ENCODE results near the gene KLHL6. TPM values are rescaled to one million over a fixed set of nuclear protein-coding genes. Genes with fewer than 3 reads are reported as not detected.
A peak's percentile ranks its signal among the peaks of the same experiment; 100 is the strongest.

The KLHL6 gene
- polyA plus RNA-seq, 4 donors, result 0.22 to 2.0 (median 1.5) TPM

DNA sequence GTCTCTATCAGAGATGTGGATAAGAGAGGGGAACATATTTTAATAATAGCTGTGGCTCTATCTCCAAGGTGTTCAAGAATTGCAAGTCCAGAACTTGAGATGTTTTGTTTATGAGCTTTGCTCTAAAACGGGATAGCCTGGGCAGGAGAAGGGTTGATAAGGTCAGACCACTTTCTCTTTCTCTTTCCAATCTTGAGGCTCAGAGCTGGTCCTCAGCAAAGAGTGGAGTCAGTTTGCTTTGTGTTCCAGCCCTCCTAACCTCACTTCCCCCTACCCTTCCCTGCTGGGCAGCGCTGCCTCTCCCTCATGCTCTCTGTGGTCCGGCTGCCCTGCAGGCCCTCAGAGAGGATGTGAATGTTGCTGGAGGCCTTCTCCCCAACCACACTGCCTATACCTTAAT lies 13.8 kb downstream of the KLHL6 start:
- WGBS, 3 donors, result 39 to 47% (median 46%) methylated on average over 3 of the region's 3 CpGs
- H3K9me3 ChIP-seq (ENCODE audit: control insufficient read depth in 2 of 2, insufficient read depth in 1 of 2, low read depth in 1 of 2, low read length in 1 of 2), result no peaks in the 10 kb centered on the region
- FAIRE-seq (no peak), DNase-seq (peak; percentile 49 to 55)
- no peaks in the 10 kb centered on the region for H3K27me3 ChIP-seq (ENCODE audit: control insufficient read depth in 3 of 3, insufficient read depth in 3 of 3, low read length in 3 of 3)
- H3K4me3 ChIP-seq (ENCODE audit: low read depth in 1 of 3, low read length in 3 of 3), result no peak overlapping the region
- H3K36me3 ChIP-seq (ENCODE audit: control insufficient read depth in 3 of 3, insufficient read depth in 2 of 3, low read depth in 1 of 3, low read length in 3 of 3), result no peaks in the 10 kb centered on the region
- peaks cover 0 to 30% (median 2%) of the 10 kb centered on the region in 3 donors for H3K4me1 ChIP-seq (ENCODE audit: control insufficient read depth in 3 of 3, insufficient read depth in 2 of 3, low read depth in 1 of 3, low read length in 2 of 3)
- H3K27ac ChIP-seq (ENCODE audit: low read depth in 1 of 3, low read length in 2 of 3), result no peak overlapping the region

- H3K36me3 ChIP-seq (ENCODE audit: control insufficient read depth in 3 of 3, insufficient read depth in 2 of 3, low read depth in 1 of 3, low read length in 3 of 3), result no peaks in the 10 kb centered on the region
- H3K27me3 ChIP-seq (ENCODE audit: control insufficient read depth in 3 of 3, insufficient read depth in 3 of 3, low read length in 3 of 3), result no peaks in the 10 kb centered on the region
- H3K4me1 ChIP-seq (ENCODE audit: control insufficient read depth in 3 of 3, insufficient read depth in 2 of 3, low read depth in 1 of 3, low read length in 2 of 3), result peaks cover 0 to 32% (median 2%) of the 10 kb centered on the region in 3 donors
- no peak for DNase-seq
- no peak overlapping the region for H3K4me3 ChIP-seq (ENCODE audit: low read depth in 1 of 3, low read length in 3 of 3)
- no peak for FAIRE-seq
- H3K9me3 ChIP-seq (ENCODE audit: control insufficient read depth in 2 of 2, insufficient read depth in 1 of 2, low read depth in 1 of 2, low read length in 1 of 2), result no peaks in the 10 kb centered on the region
- H3K27ac ChIP-seq (ENCODE audit: low read depth in 1 of 3, low read length in 2 of 3), result peak overlapping the region in 1 of 3 donors; percentile 52
- WGBS, 3 donors, result 69 to 76% (median 75%) methylated on average over 6 of the region's 6 CpGs
These were observed 14.3 kb downstream of the KLHL6 start for GRCh38 chr3:183541235-183541655.

DNA sequence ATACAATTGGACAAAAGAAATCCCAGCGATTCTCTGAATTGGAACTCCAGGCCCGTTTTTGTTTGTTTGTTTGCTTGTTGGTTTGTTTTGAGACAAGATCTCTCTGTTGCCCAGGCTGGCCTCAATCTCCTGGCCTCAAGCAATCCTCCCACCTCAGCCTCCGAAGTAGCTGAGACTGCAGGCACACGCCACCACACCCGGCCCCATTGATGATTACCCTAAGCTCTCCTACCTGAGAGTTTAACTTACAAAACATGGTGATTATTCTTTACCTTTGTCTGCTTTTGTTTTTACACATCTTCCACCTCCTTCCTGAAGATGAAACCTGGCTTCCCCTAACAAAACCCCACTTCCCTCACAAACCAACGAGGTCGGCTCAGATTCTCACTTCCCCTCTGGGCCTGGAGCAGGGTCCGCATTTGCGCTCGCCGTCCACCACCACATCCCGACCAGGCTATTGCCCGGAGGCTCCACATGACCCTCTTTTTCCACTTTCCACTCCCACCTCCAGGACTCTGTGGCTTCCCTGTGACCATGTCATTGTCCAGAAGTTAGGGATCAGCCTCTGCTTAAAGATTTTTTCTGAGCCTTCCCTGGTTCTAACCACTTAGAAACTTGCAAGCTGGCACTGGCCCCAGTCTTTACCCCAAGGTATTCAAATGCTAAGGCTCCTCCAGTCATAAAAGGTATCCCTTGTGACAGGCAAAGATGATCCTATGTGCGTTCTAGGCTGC lies 14.8 kb downstream of the KLHL6 start:
- 71 to 85% (median 74%) methylated on average over 14 of the region's 14 CpGs for WGBS, 3 donors
- no peak for DNase-seq
- Histone ChIP-seq H3K4me3 (ENCODE audit: low read depth in 1 of 3, low read length in 3 of 3) (no peak overlapping the region), H3K9me3 (ENCODE audit: control insufficient read depth in 2 of 2, insufficient read depth in 1 of 2, low read depth in 1 of 2, low read length in 1 of 2) (no peaks in the 10 kb centered on the region), H3K36me3 (ENCODE audit: control insufficient read depth in 3 of 3, insufficient read depth in 2 of 3, low read depth in 1 of 3, low read length in 3 of 3) (no peaks in the 10 kb centered on the region), H3K27ac (ENCODE audit: low read depth in 1 of 3, low read length in 2 of 3) (peak overlapping the region in 1 of 3 donors; percentile 52), H3K4me1 (ENCODE audit: control insufficient read depth in 3 of 3, insufficient read depth in 2 of 3, low read depth in 1 of 3, low read length in 2 of 3) (peaks cover 0 to 32% (median 2%) of the 10 kb centered on the region in 3 donors), H3K27me3 (ENCODE audit: control insufficient read depth in 3 of 3, insufficient read depth in 3 of 3, low read length in 3 of 3) (no peaks in the 10 kb centered on the region)
- no peak for FAIRE-seq

DNA sequence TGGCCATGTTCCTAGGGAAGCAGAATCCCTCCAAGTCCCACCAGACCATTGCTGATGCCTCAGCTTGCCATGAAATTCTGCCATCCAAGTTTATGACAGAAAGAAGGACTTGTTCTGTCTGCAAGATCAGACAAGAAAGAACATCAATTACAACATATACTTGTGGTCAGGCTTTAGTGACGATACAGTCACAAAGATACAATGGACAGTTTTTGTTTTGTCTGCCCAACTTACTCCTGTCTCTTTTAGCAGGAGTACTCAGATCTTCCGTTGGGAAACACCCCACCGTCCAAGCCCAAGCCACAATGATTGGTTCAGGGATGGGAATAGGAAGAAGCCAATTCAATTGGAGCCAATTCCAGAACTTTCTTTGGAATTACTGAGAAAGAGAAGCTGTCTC lies 15.7 kb downstream of the KLHL6 start:
- no peak for DNase-seq
- Histone ChIP-seq H3K4me1 (ENCODE audit: control insufficient read depth in 3 of 3, insufficient read depth in 2 of 3, low read depth in 1 of 3, low read length in 2 of 3) (peaks cover 0 to 28% (median 2%) of the 10 kb centered on the region in 3 donors), H3K9me3 (ENCODE audit: control insufficient read depth in 2 of 2, insufficient read depth in 1 of 2, low read depth in 1 of 2, low read length in 1 of 2) (no peaks in the 10 kb centered on the region), H3K36me3 (ENCODE audit: control insufficient read depth in 3 of 3, insufficient read depth in 2 of 3, low read depth in 1 of 3, low read length in 3 of 3) (no peaks in the 10 kb centered on the region), H3K27me3 (ENCODE audit: control insufficient read depth in 3 of 3, insufficient read depth in 3 of 3, low read length in 3 of 3) (no peaks in the 10 kb centered on the region), H3K4me3 (ENCODE audit: low read depth in 1 of 3, low read length in 3 of 3) (no peak overlapping the region), H3K27ac (ENCODE audit: low read depth in 1 of 3, low read length in 2 of 3) (peak overlapping the region in 1 of 3 donors; percentile 42)
- no peak for FAIRE-seq
- WGBS, 3 donors, result 74 to 90% (median 84%) methylated on average over 3 of the region's 3 CpGs

- FAIRE-seq, result no peak
- no peak overlapping the region for H3K27ac ChIP-seq (ENCODE audit: low read depth in 1 of 3, low read length in 2 of 3)
These were observed 17.0 kb downstream of the KLHL6 start for GRCh38 chr3:183538486-183538885.

DNA sequence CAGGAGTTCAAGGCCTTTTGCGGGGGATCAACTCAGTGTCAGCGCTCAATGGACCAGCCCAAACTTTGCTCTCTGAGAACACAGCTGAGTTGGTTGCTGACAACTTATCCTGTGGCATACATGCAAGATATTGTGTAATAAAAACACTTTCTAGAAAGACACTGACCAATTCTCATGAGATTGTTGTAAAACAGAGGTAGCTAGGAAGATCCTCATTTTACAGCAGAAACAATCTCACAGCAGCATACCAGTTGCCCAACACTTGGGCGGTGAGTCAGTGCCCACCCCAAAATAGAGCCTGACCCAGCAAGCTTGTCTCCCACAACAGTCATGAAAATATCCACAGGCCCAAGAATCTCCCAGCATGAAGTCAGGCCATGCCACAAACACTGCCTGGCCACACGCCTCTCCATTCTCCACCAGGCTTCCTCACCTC lies 18.2 kb downstream of the KLHL6 start:
- H3K4me3 ChIP-seq (ENCODE audit: low read depth in 1 of 3, low read length in 3 of 3), result no peak overlapping the region
- no peaks in the 10 kb centered on the region for H3K27me3 ChIP-seq (ENCODE audit: control insufficient read depth in 3 of 3, insufficient read depth in 3 of 3, low read length in 3 of 3)
- peak overlapping the region in 2 of 3 donors; percentile 60 to 66 for H3K27ac ChIP-seq (ENCODE audit: low read depth in 1 of 3, low read length in 2 of 3)
- no peak for FAIRE-seq
- no peaks in the 10 kb centered on the region for H3K36me3 ChIP-seq (ENCODE audit: control insufficient read depth in 3 of 3, insufficient read depth in 2 of 3, low read depth in 1 of 3, low read length in 3 of 3)
- no peaks in the 10 kb centered on the region for H3K9me3 ChIP-seq (ENCODE audit: control insufficient read depth in 2 of 2, insufficient read depth in 1 of 2, low read depth in 1 of 2, low read length in 1 of 2)
- peaks cover 2 to 40% (median 2%) of the 10 kb centered on the region in 3 donors for H3K4me1 ChIP-seq (ENCODE audit: control insufficient read depth in 3 of 3, insufficient read depth in 2 of 3, low read depth in 1 of 3, low read length in 2 of 3)
- peak in 1 of 2 donors; percentile 54 for DNase-seq
- 85 to 97% (median 93%) methylated on average over 4 of the region's 4 CpGs for WGBS, 3 donors

More at GRCh38 chr3:183538486-183538885, 17.0 kb downstream of the KLHL6 start:
- H3K27me3 ChIP-seq (ENCODE audit: control insufficient read depth in 3 of 3, insufficient read depth in 3 of 3, low read length in 3 of 3), result no peaks in the 10 kb centered on the region
- no peaks in the 10 kb centered on the region for H3K9me3 ChIP-seq (ENCODE audit: control insufficient read depth in 2 of 2, insufficient read depth in 1 of 2, low read depth in 1 of 2, low read length in 1 of 2)
- no peak overlapping the region for H3K4me3 ChIP-seq (ENCODE audit: low read depth in 1 of 3, low read length in 3 of 3)
- WGBS, 3 donors, result 97 to 100% (median 97%) methylated on average over 1 of the region's 1 CpG
- peaks cover 2 to 29% (median 2%) of the 10 kb centered on the region in 3 donors for H3K4me1 ChIP-seq (ENCODE audit: control insufficient read depth in 3 of 3, insufficient read depth in 2 of 3, low read depth in 1 of 3, low read length in 2 of 3)
- H3K36me3 ChIP-seq (ENCODE audit: control insufficient read depth in 3 of 3, insufficient read depth in 2 of 3, low read depth in 1 of 3, low read length in 3 of 3), result no peaks in the 10 kb centered on the region
- DNase-seq, result no peak

- H3K27ac ChIP-seq (ENCODE audit: low read depth in 1 of 3, low read length in 2 of 3), result peak overlapping the region in 2 of 3 donors; percentile 60 to 66
- FAIRE-seq (no peak), DNase-seq (no peak)
- H3K36me3 ChIP-seq (ENCODE audit: control insufficient read depth in 3 of 3, insufficient read depth in 2 of 3, low read depth in 1 of 3, low read length in 3 of 3), result no peaks in the 10 kb centered on the region
- H3K27me3 ChIP-seq (ENCODE audit: control insufficient read depth in 3 of 3, insufficient read depth in 3 of 3, low read length in 3 of 3), result no peaks in the 10 kb centered on the region
- no peaks in the 10 kb centered on the region for H3K9me3 ChIP-seq (ENCODE audit: control insufficient read depth in 2 of 2, insufficient read depth in 1 of 2, low read depth in 1 of 2, low read length in 1 of 2)
- H3K4me1 ChIP-seq (ENCODE audit: control insufficient read depth in 3 of 3, insufficient read depth in 2 of 3, low read depth in 1 of 3, low read length in 2 of 3), result peaks cover 2 to 41% (median 2%) of the 10 kb centered on the region in 3 donors
- 84 to 91% (median 85%) methylated on average over 9 of the region's 9 CpGs for WGBS, 3 donors
- H3K4me3 ChIP-seq (ENCODE audit: low read depth in 1 of 3, low read length in 3 of 3), result no peak overlapping the region
These were observed 19.1 kb downstream of the KLHL6 start for GRCh38 chr3:183536238-183536880.

DNA sequence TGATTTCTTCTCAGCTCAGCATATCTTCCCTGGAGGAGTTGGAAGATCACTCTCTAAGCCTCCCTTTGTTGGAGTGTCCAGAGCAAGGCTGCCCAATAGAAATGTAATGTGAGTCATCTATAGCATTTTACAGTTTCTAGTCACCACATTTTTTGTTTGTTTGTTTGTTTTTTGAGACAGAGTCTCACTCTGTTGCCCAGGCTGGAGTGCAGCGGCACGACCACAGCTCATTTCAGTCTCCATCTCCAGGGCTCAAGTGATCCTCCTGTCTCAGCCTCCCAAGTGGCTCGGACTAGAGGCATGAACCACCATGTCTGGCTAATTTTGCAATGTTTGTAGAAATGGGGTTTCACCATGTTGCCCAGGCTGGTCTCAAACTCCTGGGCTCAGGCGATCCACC lies 21.3 kb downstream of the KLHL6 start:
- Histone ChIP-seq H3K4me3 (ENCODE audit: low read depth in 1 of 3, low read length in 3 of 3) (no peak overlapping the region), H3K27me3 (ENCODE audit: control insufficient read depth in 3 of 3, insufficient read depth in 3 of 3, low read length in 3 of 3) (no peaks in the 10 kb centered on the region), H3K27ac (ENCODE audit: low read depth in 1 of 3, low read length in 2 of 3) (peak overlapping the region in 2 of 3 donors; percentile 48 to 94), H3K36me3 (ENCODE audit: control insufficient read depth in 3 of 3, insufficient read depth in 2 of 3, low read depth in 1 of 3, low read length in 3 of 3) (no peaks in the 10 kb centered on the region), H3K9me3 (ENCODE audit: control insufficient read depth in 2 of 2, insufficient read depth in 1 of 2, low read depth in 1 of 2, low read length in 1 of 2) (no peaks in the 10 kb centered on the region), H3K4me1 (ENCODE audit: control insufficient read depth in 3 of 3, insufficient read depth in 2 of 3, low read depth in 1 of 3, low read length in 2 of 3) (peaks cover 0 to 43% (median 2%) of the 10 kb centered on the region in 3 donors)
- WGBS, 3 donors, result 83 to 92% (median 88%) methylated on average over 4 of the region's 4 CpGs
- FAIRE-seq (no peak), DNase-seq (no peak)

All from small intestine (tissue), 7 donors.